ENCODE data around the gene SEMA6A. TPM values are rescaled to one million over a fixed set of nuclear protein-coding genes. Genes with fewer than 3 reads are reported as not detected.
A peak's percentile ranks its signal among the peaks of the same experiment; 100 is the strongest.

The SEMA6A gene
- total RNA-seq, 2 donors from 2014 or later: 79.6 to 328 TPM

GRCh38 chr5:116410336-116410890, 164.2 kb downstream of the SEMA6A start:
- DNase-seq: peak; percentile 26
- Histone ChIP-seq H3K9ac (ENCODE audit: extremely low read depth, low read length, poor library complexity, severe bottlenecking) (no peak overlapping the region), H3K36me3 (ENCODE audit: control insufficient read depth, insufficient read depth, low read length) (no peaks in the 10 kb centered on the region), H3K27ac (ENCODE audit: low read depth, low read length) (no peak overlapping the region), H3K9me3 (ENCODE audit: control insufficient read depth, low read length) (no peaks in the 10 kb centered on the region), H3K4me3 (ENCODE audit: low read length) (no peak overlapping the region), H3K27me3 (ENCODE audit: control insufficient read depth, insufficient read depth, low read length, poor library complexity, severe bottlenecking) (no peaks in the 10 kb centered on the region), H3K4me1 (ENCODE audit: control insufficient read depth, insufficient read depth, low read length) (no peaks in the 10 kb centered on the region)
- H3K9me3 Mint-ChIP-seq: no peaks in the 10 kb centered on the region
- WGBS, 2 experiments (ENCODE audit: insufficient coverage in 1 of 2, insufficient read length in 1 of 2): 88 to 90% methylated on average over 2 to 3 of the region's 3 CpGs
- H3K36me3 Mint-ChIP-seq (ENCODE audit: low read depth): no peaks in the 10 kb centered on the region
- no peak for TF ChIP-seq CTCF (conservative IDR thresholded peaks at IDR 0.05)
- H3K27ac Mint-ChIP-seq: no peak overlapping the region
- H3K27me3 Mint-ChIP-seq (ENCODE audit: insufficient read depth): no peaks in the 10 kb centered on the region
- peaks cover 6% of the 10 kb centered on the region for H3K4me1 Mint-ChIP-seq
- H3K4me3 Mint-ChIP-seq: no peak overlapping the region

GRCh38 chr5:116409591-116410296, 164.9 kb downstream of the SEMA6A start:
- Histone ChIP-seq H3K36me3 (ENCODE audit: control insufficient read depth, insufficient read depth, low read length) (no peaks in the 10 kb centered on the region), H3K9me3 (ENCODE audit: control insufficient read depth, low read length) (no peaks in the 10 kb centered on the region), H3K27me3 (ENCODE audit: control insufficient read depth, insufficient read depth, low read length, poor library complexity, severe bottlenecking) (no peaks in the 10 kb centered on the region), H3K4me3 (ENCODE audit: low read length) (no peak overlapping the region), H3K9ac (ENCODE audit: extremely low read depth, low read length, poor library complexity, severe bottlenecking) (no peak overlapping the region), H3K27ac (ENCODE audit: low read depth, low read length) (no peak overlapping the region), H3K4me1 (ENCODE audit: control insufficient read depth, insufficient read depth, low read length) (no peaks in the 10 kb centered on the region)
- no peak for TF ChIP-seq CTCF (conservative IDR thresholded peaks at IDR 0.05)
- Mint-ChIP-seq H3K9me3 (no peaks in the 10 kb centered on the region), H3K27ac (no peak overlapping the region), H3K27me3 (ENCODE audit: insufficient read depth) (no peaks in the 10 kb centered on the region), H3K4me3 (no peak overlapping the region), H3K4me1 (peaks cover 6% of the 10 kb centered on the region), H3K36me3 (ENCODE audit: low read depth) (no peaks in the 10 kb centered on the region)
- peak; percentile 25 for DNase-seq
- 90 to 93% methylated on average over 5 of the region's 5 CpGs for WGBS, 2 experiments (ENCODE audit: insufficient coverage in 1 of 2, insufficient read length in 1 of 2)

- Histone ChIP-seq H3K36me3 (ENCODE audit: control insufficient read depth, insufficient read depth, low read length) (no peaks in the 10 kb centered on the region), H3K9ac (ENCODE audit: extremely low read depth, low read length, poor library complexity, severe bottlenecking) (no peak overlapping the region), H3K27ac (ENCODE audit: low read depth, low read length) (no peak overlapping the region), H3K27me3 (ENCODE audit: control insufficient read depth, insufficient read depth, low read length, poor library complexity, severe bottlenecking) (no peaks in the 10 kb centered on the region), H3K4me3 (ENCODE audit: low read length) (no peak overlapping the region), H3K4me1 (ENCODE audit: control insufficient read depth, insufficient read depth, low read length) (no peaks in the 10 kb centered on the region), H3K9me3 (ENCODE audit: control insufficient read depth, low read length) (no peaks in the 10 kb centered on the region)
- no peaks in the 10 kb centered on the region for H3K9me3 Mint-ChIP-seq
- TF ChIP-seq CTCF (conservative IDR thresholded peaks at IDR 0.05): no peak
- no peak for DNase-seq
- H3K4me3 Mint-ChIP-seq: no peak overlapping the region
- H3K27me3 Mint-ChIP-seq (ENCODE audit: insufficient read depth): no peaks in the 10 kb centered on the region
- WGBS, 2 experiments (ENCODE audit: insufficient coverage in 1 of 2, insufficient read length in 1 of 2): 83 to 91% methylated on average over 3 to 7 of the region's 7 CpGs
- H3K27ac Mint-ChIP-seq: no peak overlapping the region
- H3K36me3 Mint-ChIP-seq (ENCODE audit: low read depth): no peaks in the 10 kb centered on the region
- peaks cover 6% of the 10 kb centered on the region for H3K4me1 Mint-ChIP-seq
Measured at GRCh38 chr5:116406306-116407041, 168.1 kb downstream of the SEMA6A start.
